SKM-1 (cell line): ENCODE measurements around the gene AP2B1.
A peak's percentile ranks its signal among the peaks of the same experiment; 100 is the strongest.
"Not testable (repeated sequence)": the region's sequence is repeated elsewhere in the genome, so short reads cannot be mapped to it uniquely, and the experiment has no call there.

ENCODE experiments used
- DNase-seq: peaks from one replicate; lab custom pipeline; 2025; ENCODE audit not compliant: unreplicated experiment; lab: John Stamatoyannopoulos, UW

AP2B1 gene

DNA sequence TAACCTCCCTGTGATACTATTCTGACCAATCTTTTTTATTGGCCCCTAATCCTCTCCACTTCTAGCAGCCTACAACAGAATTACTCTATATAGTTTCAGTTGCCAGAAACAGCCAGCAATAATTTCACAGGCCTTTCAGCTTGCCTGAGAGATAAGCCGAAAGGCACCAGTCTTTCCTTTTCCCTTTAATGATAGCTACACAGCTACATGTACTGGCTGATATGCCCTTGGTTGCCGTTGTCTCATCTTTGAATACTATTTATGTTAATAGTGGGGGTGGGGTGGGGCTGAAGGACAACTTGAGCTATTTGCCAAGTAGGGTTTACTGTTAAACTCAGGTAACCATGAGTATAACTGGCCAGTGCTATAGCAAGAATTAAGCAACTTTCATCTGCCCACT is 108.5 kb downstream of the AP2B1 start:
- DNase-seq: no peak

DNA sequence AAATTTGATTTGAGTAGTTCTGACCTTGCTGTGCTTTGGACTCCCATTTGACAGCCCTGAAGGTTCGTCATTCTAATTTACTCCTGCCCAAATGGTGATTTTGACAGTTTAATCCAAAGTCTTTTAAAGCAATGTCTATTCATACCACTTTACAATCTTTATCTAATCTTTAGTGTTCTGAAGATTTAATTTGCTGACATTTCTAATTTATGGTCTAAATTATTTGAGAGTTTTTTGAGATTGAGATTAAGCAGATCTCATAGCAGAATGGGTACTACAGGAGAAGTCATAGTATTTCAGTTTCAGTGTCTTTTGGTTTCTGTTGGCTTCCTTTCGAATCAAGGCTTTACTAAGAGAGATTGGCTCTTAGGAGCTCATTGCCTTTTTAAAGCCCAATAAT is 111.7 kb downstream of the AP2B1 start:
- no peak for DNase-seq

DNA sequence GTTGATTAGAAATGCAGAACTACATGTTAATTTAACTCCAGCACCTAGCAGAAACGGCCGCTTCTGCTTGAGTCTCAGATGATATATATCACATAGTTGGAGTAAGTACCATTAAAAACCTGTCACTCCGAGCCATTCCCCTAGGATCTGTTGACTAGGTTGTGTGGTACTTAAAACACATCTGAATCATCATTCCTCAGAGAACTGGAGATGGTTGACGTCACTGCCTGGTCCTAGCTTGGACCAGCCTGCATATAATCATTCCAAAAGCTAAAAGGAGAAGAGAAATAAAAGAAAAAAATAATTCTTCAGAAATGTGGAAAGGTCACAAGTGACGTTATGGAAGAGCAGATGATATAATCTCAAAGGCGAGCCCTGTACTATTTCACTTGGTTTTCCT is 113.0 kb downstream of the AP2B1 start:
- DNase-seq: no peak

DNA sequence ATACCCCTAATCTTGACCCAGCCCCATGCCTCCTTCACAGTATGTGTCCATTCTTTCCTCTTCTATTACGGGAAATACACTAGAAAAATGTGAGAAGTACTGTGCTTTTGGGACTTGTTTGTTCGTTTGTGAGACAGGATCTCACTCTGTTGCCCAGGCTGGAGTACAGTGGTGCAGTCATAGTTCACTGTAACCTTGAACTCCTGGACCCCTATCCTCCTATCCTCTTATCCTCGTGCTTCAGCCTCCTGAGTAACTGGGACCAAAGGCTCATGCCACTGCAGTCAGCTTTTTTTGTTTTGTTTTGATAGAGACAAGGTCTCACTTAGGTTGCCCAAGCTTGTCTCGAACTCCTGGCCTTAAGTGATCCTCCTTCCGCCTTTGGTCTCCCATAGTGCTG is 114.4 kb downstream of the AP2B1 start:
- DNase-seq: no peak

DNA sequence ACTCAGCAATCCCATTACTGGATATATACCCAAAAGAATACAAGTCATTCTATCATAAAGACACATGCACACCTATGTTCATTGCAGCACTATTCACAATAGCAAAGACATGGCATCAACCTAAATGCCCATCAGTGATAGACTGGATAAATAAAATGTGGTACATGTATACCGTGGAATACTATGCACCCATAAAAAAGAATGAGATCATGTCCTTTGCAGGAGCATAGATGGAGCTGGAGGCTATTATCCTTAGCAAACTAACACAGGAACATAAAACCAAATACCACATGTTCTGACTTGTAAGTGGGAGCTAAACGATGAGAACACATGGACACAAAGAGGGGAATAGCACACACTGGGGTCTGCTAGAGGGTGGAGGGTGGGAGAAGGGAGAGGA is 116.2 kb downstream of the AP2B1 start:
- DNase-seq: not testable (repeated sequence)

DNA sequence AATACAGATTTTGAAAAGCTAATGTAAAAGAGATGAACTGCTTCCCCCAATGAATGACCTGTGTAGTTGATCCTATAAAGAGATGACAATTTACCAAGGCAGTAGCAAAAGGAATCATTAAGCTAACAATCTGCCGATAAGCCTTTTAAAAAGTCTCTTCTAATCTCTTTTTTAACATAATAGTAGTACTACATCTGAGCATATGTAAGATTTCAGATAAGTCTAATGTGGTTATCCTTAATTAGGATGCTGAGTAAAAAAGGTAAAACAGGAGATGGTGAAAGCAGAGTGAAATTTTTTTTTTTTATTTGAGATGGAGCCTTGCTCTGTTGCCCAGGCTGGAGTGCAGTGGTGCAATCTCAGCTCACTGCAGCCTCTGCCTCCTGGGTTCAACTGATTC is 118.1 kb downstream of the AP2B1 start:
- no peak for DNase-seq

DNA sequence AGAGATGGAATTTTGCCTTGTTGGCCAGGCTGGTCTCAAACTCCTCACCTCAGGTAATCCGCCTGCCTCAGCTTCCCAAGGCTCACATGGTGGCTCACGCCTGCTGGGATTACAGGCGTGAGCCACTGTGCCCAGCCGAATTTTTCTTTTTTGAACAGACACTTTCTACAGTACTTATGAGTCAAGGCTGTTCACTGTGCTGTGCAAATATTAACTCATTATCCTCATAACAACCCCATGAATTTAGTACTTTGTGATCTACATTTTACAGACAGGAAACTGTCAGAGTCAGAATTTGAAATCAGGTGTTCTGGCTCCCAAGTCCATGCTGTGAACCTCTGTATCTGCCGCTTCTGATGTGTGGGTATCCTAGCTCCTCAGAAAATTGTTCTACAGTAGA is 118.6 kb downstream of the AP2B1 start:
- DNase-seq: no peak

DNA sequence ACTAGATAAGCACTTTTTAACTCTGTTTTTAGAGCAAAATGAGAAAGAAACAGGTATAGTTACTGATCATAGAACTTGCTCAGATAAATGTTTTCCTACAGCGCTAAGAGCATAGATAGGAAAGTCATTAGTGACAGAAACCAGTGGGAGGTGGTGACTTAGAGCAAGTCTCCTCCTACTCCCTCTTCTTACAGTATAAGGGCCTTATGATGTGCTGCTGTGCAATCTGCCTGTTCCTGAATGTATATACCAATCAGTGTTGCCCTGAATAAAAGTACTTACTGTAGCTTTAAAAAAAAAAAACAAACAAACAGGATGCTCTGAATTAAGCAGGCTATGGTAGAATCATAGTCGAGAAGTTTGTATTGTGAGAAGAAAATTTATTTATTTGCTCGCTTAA is 121.0 kb downstream of the AP2B1 start:
- no peak for DNase-seq

DNA sequence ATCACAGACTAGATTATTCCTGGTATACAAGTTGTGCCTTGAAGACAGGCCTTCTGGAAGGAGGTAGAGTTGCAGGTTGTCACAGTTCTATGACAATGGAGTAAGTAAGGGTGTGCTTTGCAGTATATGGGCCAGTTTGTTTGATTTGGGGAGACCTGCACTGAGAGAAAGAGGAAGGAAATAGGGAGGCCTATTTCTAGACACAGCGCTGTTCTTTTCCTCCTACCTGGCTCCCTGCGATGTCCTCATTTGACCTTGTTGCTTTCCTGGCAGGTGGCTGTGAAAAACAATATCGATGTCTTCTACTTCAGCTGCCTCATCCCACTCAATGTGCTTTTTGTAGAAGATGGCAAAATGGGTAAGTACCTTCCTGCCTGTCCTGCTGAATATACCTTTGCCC is 121.8 kb downstream of the AP2B1 start:
- DNase-seq: peak; percentile 2

DNA sequence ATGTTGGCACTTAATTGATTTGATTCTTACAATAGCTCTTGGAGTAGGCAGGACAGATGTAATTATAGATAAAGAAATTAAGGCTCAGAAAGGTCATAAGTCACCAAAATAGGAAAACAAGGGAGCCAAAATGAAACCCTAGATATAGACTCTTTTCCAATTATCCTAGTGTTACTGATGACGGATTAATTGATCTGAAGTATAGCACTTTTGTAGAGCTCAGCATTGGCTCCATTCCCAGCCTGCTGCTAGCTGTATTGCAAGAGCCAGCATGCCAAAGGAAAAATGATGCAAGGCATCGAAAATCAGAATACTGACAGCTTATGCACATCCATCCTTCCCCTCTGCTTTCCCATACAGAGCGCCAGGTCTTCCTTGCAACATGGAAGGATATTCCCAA is 122.8 kb downstream of the AP2B1 start:
- no peak for DNase-seq

DNA sequence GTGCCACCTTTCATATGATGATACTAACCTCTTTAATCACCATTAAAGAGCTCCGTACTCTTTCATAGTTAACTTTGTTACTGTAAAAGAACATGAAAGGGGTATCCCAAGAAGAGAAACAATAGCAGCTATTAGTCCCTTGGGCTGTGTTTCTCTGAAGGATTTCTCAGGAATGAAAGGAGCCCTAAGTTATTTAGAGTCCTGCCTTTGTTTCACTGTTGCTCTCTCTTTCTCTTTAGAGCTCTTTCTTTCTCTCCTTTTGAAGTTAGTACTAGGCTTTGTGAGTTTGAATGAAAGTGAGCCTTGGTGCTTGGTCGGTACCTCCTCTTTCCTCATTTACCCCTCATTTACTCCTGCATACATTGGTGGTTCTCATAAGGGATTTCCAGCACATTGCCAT is 123.8 kb downstream of the AP2B1 start:
- no peak for DNase-seq

DNA sequence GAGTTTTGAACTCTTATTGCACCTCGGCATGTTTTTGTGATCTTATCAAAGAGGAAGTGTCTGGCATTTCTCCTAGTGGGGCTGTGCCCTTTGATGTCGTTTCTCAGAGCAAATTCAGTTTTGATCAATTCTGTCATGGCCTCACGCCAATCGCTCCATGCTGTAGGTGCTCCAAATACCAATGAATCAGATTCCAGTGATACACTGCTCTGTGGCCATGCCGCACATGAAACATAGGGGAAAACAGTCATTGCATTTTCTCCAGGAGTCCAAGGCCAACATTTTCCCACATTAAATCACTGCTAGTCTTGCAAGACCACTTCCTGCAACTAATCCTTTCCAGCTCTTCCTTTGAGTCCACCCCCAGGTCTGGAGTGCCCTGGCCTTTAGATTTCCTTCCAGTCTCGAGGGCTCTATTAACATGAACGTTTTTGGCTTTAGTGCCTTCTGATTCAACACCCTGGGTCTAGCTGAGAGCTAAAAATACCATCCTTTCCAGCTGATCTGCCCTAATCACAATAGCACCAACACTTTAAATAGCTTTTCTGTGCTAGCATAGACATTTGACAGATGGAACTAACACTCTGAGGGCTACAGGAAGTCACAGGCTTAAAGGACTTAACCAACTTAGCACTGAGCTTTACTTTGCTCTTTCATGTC is 126.1 kb downstream of the AP2B1 start:
- DNase-seq: no peak

DNA sequence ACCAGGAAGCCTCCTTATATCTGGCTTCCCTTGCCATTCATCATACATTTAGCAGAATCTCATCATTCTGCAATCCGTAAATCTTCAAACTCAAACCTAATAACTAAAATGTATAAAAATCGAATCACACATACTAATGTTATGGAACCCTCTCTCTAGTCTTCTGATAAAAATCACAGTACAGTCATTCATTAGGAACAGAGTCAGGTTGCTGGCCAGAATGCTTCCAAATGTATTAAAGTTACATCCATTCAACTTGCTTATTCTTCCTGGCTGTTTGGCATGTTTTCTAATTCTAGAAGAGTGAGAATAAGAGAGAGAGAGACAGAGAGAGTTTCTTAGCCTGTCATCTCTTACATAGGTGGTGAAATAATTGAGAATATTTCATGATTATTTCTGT is 127.9 kb downstream of the AP2B1 start:
- no peak for DNase-seq

DNA sequence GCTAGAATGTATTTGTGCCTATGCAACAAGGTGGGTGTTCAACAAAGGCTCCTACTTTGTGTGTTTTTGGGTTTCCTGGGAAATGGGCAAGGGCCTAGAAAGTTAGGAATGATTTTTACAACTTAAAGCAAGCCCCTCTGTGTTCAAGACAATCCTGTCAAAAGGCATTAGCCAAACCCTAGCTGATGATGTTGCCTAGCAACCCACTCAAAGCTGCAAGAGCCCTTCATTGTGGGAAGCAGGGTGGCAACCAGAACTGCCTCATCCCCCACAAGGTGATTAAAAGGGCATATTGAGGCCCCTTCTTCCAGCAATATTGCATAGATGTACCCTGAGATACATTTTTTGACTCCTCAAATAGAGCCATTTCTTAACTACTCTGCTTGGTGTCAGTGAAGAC is 128.3 kb downstream of the AP2B1 start:
- no peak for DNase-seq

DNA sequence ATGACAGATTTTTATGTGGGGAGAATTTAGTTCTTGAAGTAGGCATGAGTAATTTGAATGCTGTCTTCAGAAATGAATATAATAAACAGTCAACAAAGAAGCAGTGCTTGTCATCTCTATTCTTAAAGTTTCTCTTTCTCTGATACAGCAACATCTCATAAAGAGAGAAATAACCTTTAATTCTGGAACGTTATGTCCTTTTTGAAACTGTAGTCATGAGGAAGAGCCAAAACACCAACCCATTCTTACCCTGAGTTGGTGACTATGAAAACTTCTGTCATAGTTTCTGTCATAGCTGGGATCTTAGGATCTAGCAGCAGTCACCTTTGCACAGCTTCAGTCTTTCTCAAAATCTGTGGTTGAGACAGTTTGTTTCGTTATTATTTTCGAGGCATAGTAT is 129.1 kb downstream of the AP2B1 start:
- no peak for DNase-seq

DNA sequence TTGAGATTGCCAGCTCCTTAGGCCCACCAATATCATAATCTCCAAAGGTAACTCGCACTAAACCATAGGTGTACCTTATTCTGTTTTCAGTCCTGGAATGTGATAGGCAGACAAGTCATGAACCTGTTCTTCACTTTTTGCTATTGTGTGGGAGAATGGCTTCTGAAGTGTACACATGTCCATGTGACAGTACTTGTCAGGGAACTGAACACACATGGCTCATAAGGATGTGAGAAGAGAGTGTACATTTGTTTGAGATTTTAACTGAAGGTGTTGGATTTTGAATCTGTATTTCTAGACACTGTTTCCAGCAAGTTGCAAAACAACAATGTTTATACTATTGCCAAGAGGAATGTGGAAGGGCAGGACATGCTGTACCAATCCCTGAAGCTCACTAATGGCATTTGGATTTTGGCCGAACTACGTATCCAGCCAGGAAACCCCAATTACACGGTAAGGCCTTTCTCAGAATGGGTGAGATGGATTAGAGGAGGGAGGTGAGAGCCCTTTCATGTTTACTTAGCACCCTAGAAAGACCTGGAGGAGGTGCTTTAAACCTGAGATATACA is 129.9 kb downstream of the AP2B1 start:
- DNase-seq: no peak

DNA sequence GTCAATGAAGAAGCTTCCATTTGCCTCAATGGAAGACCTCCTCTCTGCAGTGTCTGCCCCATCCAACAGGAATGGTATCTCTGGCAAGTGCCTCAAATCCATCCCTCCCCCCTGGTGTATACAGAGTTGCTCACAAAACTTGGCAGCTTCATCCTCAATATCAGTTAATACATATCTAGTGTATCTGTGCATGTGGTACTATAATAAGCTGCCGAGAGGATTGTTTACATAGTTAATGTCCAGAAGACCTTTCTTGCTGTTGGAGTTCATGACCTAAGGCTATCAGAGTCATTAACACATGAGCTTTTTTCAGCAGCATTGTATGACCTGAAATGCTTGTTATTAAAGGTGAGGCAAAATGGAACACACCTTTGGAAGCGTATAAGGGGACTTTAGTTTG is 130.4 kb downstream of the AP2B1 start:
- DNase-seq: no peak

DNA sequence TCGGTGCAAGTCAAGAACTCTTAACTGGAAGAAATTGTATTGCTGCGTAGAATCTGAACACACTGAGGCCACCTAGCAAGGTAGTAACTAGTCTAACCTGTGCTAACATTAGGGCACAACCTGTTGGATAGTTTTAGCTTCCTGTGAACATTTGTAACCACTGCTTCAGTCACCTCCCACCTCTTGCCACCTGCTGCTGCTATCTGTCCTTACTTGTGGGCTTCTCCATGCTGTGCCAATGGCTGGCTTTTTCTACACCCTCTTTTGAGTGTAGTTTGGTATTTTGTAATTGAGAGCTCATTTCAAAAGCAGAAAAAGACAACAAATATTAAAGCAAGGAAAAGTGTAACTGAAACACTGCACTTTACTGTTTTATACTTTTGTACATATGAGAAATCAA is 136.6 kb downstream of the AP2B1 start:
- no peak for DNase-seq

DNA sequence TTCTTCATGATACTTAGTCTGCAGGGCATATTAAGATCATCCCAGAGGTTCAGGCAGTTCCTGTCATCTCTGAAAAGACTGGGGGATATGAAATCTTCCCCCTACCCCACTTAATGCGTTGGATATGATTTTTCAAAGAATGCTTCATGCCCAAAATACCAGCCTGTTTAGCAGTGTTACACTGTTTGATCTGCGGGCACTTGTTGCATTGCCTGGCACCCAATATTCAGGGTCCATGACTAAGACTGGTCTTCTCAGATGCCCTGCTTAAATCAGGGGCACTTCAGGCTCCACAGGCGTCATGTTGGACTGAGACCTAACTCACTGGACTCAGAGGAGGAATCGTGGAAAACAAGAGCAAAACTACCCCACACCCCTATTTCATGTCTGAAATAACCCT is 137.9 kb downstream of the AP2B1 start:
- no peak for DNase-seq

DNA sequence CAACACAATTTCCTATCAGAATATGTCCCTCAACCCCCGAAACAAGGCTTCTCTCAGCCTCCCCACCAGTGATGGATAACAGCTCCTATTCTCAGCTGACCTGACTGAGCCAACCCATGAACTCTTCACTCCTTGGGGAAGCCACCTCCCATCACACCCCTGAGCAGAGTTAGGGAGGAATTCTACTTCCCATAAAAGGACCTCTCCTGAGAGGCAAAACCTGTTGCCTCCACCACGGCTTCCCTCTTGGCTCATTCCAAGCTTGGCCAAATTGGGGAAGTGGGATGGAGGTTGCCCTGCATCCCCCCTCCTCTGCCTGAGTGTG is 138.6 kb downstream of the AP2B1 start:
- no peak for DNase-seq

DNA sequence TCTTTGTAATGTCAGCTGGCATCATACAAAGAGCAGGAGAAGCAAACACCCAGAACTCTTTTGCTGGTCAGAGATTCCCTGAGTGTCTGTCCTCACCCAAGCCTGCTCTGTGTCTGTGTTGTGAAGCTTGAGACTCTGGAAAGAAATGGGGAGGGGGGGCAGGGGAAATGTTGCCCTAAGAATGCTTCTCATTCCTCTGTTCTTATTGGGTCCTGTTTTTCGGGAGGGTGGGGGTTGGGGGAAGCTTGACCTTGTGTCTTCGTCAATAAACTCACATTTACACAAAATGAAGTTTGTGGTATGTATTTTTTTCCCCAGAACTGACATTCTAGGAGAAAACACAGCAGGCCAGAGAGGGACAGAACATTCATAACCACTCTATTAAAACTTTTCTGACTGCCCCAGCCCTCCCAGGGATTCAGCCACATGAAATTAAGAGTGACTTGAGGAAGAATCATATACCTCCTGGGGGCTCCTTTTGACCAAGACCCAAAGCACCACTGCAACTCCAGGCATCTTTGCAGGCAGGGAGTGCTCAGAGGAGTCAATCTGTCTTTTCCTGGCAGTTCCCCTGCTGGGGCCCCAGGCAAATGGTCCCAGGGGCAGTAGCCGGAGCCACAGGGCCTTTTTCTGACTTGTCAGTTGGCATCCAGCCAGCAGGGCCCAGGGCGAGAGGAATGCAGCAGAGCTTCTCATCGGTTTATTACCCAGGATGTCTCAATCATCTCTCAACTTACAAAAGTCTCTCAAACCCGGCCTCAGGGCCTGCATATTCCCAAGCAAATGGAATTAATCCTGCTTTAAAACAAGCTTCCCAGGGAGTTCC is 139.2 kb downstream of the AP2B1 start:
- no peak for DNase-seq

DNA sequence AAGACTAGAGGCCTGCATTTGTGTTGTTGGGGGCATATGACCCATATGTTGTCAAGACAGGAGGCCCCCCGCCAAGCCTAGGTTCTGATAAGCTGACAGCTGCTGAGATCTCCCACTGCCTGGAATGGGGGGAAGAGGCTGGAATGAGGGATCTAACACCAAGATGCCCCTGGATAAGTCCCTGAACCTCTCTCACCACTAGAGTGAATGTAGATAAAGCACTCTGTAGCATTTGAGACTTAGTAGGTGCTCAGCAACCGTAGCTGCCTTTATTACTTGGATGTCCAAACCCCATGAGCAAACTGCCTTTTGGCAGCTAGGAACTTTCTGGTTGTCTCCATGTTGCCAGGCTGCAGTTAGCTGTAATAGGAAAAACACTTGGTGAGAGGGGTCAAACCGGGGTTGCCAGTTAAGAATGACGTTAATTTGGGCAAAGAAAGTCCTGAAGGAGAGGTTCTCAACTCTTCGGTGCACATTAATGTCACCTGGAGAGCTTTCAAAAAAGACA is 139.9 kb downstream of the AP2B1 start:
- no peak for DNase-seq
